Limb (tissue), 2 donors: ENCODE measurements around the gene CLEC11A.
"Not testable (repeated sequence)": the region's sequence is repeated elsewhere in the genome, so short reads cannot be mapped to it uniquely, and the experiment has no call there.

Source experiments
- DNase-seq, 2 donors: peaks; one replicate each; pipeline ENCODE4 v3.0.0-alpha.2; 2016; ENCODE audit errors: extremely low spot score in 2 of 2

Gene CLEC11A

GRCh38 chr19:50756244-50756643, 33.1 kb downstream of the CLEC11A start:
- not testable (repeated sequence) for DNase-seq

DNA sequence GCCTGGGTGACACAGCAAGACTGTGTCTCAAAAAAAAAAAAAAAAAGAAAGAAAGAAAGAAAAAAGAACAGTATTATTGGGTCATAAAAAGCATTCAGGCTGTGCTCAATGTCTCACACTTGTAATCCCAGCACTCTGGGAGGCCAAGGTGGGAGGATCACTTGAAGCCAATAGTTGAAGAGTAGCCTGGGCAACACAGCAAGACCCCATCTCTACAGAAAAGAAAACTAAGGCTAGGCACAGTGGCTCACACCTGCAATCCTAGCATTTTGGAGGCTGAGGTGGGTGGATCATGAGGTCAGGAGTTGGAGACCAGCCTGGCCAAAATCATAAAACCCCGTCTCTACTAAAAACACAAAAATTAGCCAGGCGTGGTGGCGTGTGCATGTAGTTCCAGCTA, 34.5 kb downstream of the CLEC11A start:
- not testable (repeated sequence) for DNase-seq

DNA sequence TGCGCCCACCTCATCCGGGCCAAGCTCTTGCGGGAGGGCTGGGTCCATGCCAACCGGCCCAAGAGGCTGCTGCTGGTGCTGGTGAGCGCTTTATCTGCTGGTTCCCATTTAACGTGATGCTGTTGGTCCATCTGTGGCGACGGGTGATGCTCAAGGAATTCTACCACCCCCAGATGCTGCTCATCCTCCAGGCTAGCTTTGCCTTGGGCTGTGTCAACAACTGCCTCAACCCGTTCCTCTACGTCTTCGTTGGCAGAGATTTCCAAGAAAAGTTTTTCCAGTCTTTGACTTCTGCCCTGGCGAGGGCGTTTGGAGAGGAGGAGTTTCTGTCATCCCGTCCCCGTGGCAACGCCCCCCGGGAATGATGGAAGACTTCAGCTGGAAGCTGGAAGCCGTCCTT, 35.9 kb downstream of the CLEC11A start:
- not testable (repeated sequence) for DNase-seq

DNA sequence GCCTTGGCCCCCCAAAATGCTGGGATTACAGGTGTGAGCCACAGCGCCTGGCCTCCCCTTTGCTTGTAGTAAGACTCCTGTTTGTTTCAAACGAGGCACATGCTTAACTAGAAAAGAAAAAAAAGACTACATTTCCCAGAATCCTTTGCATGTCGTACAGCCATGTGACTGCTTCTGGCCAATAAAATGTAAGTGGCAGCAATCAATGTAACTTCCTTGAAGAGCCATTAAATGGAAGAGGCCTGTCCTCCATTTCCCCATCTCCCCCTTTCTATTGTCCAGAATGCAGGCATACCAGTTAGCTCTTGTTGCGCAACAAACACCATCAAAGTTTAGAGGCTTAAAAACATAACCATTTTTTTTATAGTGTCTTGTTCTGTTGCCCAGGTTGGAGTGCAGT, 36.7 kb downstream of the CLEC11A start:
- no peak for DNase-seq

GRCh38 chr19:50761501-50761900, 38.3 kb downstream of the CLEC11A start:
- not testable (repeated sequence) for DNase-seq

DNA sequence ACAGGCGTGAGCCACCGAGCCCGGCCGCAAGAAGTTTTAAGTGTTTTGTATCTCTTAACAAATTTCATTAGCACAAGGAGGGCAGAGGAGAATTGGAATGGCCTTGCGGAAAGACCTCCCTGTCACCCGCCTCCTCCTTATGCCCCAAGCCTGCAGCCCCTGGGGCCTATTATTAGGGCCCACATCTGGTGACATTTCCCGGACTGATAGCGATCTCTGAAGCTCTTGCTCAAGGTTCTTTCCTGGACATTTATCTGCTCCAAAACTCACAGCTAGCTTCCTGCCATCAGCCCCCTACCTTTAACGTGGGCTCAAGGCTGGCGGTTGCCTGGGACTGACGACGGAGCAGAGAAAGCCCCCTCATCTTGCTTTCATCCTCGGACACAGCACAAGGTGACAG, 40.4 kb downstream of the CLEC11A start:
- not testable (repeated sequence) for DNase-seq

DNA sequence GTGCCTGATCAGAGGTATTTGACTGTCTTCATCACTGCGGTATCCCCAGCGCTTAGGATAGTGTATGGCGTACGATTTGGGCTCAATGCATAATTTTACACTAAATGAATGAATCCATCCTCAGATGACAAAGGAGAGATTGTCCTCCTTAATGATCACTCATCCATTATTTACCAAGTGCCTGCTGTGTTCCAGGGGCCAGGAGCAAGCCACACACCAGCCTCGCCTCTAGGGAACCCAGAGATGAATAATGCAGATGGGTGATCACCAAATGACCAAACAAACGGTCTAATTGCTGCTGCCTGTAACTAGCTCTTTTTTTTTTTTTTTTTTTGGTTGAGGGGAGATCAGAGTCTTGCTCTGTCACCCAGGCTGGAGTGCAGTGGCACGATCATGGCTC, 41.2 kb downstream of the CLEC11A start:
- no peak for DNase-seq

DNA sequence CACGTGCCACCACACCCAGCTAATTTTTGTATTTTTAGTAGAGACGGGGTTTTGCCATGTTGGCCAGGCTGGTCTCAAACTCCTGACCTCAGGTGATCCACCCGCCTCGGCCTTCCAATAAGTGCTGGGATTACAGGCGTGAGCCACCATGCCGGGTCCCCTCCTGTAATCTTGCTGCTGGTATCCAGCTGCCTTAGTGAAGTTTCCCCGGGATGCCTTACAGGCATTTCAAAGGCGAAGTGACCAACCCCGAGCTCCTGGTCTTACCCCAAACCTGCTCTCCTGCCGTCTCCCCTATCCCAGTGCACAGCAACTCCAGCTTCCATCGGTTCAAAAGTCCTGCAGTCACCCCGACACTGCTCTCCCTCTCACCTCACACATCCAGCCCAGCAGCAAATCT, 43.6 kb downstream of the CLEC11A start:
- DNase-seq, result not testable (repeated sequence)

GRCh38 chr19:50767263-50767662, 44.1 kb downstream of the CLEC11A start:
- not testable (repeated sequence) for DNase-seq

- DNase-seq, result no peak
These were observed 45.1 kb downstream of the CLEC11A start for GRCh38 chr19:50768277-50768676.

DNA sequence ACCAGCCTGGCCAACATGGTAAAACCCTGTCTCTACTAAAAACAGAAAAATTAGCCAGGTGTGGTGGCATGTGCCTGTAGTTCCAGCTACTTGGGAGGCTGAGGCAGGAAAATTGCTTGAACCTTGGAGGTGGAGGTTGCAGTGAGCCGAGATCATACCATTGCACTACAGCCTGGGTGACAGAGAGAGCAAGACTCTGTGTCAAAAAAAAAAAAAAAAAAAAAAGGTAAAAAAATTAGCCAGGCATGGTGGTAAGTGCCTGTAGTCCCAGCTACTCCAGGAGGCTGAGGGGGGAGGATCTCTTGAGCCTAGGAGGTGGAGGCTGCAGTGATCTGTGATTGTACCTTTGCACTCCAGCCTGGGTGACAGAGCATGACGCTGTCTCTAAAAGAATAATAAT, 47.0 kb downstream of the CLEC11A start, which contains the start of gene GPR32:
Gene GPR32, plus strand, starts transcription at position 301 of the 400 bp plus-strand sequence. CDS start 137 bp downstream, outside the sequence.
- DNase-seq, result not testable (repeated sequence)

DNA sequence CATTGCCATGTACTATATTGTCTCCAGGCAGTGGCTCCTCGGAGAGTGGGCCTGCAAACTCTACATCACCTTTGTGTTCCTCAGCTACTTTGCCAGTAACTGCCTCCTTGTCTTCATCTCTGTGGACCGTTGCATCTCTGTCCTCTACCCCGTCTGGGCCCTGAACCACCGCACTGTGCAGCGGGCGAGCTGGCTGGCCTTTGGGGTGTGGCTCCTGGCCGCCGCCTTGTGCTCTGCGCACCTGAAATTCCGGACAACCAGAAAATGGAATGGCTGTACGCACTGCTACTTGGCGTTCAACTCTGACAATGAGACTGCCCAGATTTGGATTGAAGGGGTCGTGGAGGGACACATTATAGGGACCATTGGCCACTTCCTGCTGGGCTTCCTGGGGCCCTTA, 47.7 kb downstream of the CLEC11A start:
- no peak for DNase-seq

GRCh38 chr19:50772476-50772875, 49.3 kb downstream of the CLEC11A start:
- DNase-seq, result no peak

- not testable (repeated sequence) for DNase-seq
These were observed 49.7 kb downstream of the CLEC11A start for GRCh38 chr19:50772912-50773311.

DNA sequence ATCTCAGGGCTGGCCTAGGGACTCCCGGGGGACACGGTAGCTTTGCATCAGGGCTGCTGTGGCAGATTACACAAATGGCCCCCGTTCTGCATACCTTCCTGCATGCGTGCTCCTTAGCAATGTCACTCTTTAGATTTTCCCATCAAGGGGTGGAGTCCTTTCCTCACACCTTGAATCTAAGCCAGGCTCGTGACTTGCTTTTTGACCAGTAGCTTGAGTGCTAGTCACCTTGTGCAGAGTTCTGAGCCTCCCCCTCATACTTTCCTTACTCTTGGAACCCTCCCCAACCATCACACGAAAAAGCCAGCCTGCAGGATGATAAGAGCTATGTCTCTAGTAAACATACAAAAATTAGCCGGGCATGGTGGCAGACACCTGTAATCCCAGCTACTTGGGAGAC, 50.3 kb downstream of the CLEC11A start:
- DNase-seq, result not testable (repeated sequence)
